GM21381 (cell line): ENCODE results near the gene CPEB4.

Experiments used
- ATAC-seq: cut with Tn5 transposase; IDR thresholded peaks from one replicate; pipeline ENCODE4 v1.9.1; 2021; ENCODE audit warnings: mild to moderate bottlenecking, moderate library complexity; ENCODE audit not compliant: unreplicated experiment

The CPEB4 gene

GRCh38 chr5:173940269-173940668 lies 52.1 kb downstream of the CPEB4 start:
- no peak for ATAC-seq

GRCh38 chr5:173941102-173941501 lies 53.0 kb downstream of the CPEB4 start:
- ATAC-seq, result no peak

- ATAC-seq, result no peak
Observed at GRCh38 chr5:173941758-173942401, 53.7 kb downstream of the CPEB4 start.

- ATAC-seq, result no peak
Observed at GRCh38 chr5:173944511-173944910, 56.4 kb downstream of the CPEB4 start.

- ATAC-seq, result no peak
Observed at GRCh38 chr5:173945160-173945559, 57.0 kb downstream of the CPEB4 start.

GRCh38 chr5:173946323-173946722 lies 58.2 kb downstream of the CPEB4 start:
- ATAC-seq, result no peak

GRCh38 chr5:173950829-173951228 lies 62.7 kb downstream of the CPEB4 start:
- no peak for ATAC-seq

- ATAC-seq, result no peak
Observed at GRCh38 chr5:173953528-173954090, 65.5 kb downstream of the CPEB4 start.

GRCh38 chr5:173954671-173955521 lies 66.7 kb downstream of the CPEB4 start:
- ATAC-seq, result peak; percentile 61

- ATAC-seq, result no peak
Observed at GRCh38 chr5:173960986-173961385, 72.8 kb downstream of the CPEB4 start.

- no peak for ATAC-seq
Observed at GRCh38 chr5:173961418-173961817, 73.3 kb downstream of the CPEB4 start.

- no peak for ATAC-seq
Observed at GRCh38 chr5:173962436-173962972, 74.4 kb downstream of the CPEB4 start.

- no peak for ATAC-seq
Observed at GRCh38 chr5:173963182-173963838, 75.2 kb downstream of the CPEB4 start.

- no peak for ATAC-seq
Observed at GRCh38 chr5:173963867-173964441, 75.8 kb downstream of the CPEB4 start.

GRCh38 chr5:173964506-173964905 lies 76.4 kb downstream of the CPEB4 start:
- no peak for ATAC-seq

- no peak for ATAC-seq
Observed at GRCh38 chr5:173967241-173967640, 79.1 kb downstream of the CPEB4 start.

GRCh38 chr5:173968154-173968797 lies 80.1 kb downstream of the CPEB4 start:
- ATAC-seq, result no peak

- ATAC-seq, result no peak
Observed at GRCh38 chr5:173969167-173970049, 81.3 kb downstream of the CPEB4 start.

GRCh38 chr5:173970878-173971650 lies 82.9 kb downstream of the CPEB4 start:
- no peak for ATAC-seq
